ENCODE data around the gene CALML3. TPM values are rescaled to one million over a fixed set of nuclear protein-coding genes. Genes with fewer than 3 reads are reported as not detected.

CALML3 gene
- total and polyA plus RNA-seq, 10 of the 15 experiments (the other 5 are each of a cell fraction or from before 2014, with no cell fraction given), result not detected

- TF ChIP-seq, protein P1, sequence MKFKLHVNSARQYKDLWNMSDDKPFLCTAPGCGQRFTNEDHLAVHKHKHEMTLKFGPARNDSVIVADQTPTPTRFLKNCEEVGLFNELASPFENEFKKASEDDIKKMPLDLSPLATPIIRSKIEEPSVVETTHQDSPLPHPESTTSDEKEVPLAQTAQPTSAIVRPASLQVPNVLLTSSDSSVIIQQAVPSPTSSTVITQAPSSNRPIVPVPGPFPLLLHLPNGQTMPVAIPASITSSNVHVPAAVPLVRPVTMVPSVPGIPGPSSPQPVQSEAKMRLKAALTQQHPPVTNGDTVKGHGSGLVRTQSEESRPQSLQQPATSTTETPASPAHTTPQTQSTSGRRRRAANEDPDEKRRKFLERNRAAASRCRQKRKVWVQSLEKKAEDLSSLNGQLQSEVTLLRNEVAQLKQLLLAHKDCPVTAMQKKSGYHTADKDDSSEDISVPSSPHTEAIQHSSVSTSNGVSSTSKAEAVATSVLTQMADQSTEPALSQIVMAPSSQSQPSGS (IDR thresholded peaks at IDR 0.05; ENCODE audit: low read length), result no peak
- TF ChIP-seq PAX5 (IDR thresholded peaks at IDR 0.05; ENCODE audit: borderline replicate concordance, low read depth, low read length), result no peak
- TF ChIP-seq, protein P2, sequence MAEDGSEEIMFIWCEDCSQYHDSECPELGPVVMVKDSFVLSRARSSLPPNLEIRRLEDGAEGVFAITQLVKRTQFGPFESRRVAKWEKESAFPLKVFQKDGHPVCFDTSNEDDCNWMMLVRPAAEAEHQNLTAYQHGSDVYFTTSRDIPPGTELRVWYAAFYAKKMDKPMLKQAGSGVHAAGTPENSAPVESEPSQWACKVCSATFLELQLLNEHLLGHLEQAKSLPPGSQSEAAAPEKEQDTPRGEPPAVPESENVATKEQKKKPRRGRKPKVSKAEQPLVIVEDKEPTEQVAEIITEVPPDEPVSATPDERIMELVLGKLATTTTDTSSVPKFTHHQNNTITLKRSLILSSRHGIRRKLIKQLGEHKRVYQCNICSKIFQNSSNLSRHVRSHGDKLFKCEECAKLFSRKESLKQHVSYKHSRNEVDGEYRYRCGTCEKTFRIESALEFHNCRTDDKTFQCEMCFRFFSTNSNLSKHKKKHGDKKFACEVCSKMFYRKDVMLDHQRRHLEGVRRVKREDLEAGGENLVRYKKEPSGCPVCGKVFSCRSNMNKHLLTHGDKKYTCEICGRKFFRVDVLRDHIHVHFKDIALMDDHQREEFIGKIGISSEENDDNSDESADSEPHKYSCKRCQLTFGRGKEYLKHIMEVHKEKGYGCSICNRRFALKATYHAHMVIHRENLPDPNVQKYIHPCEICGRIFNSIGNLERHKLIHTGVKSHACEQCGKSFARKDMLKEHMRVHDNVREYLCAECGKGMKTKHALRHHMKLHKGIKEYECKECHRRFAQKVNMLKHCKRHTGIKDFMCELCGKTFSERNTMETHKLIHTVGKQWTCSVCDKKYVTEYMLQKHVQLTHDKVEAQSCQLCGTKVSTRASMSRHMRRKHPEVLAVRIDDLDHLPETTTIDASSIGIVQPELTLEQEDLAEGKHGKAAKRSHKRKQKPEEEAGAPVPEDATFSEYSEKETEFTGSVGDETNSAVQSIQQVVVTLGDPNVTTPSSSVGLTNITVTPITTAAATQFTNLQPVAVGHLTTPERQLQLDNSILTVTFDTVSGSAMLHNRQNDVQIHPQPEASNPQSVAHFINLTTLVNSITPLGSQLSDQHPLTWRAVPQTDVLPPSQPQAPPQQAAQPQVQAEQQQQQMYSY (CRISPR knock-in tag; IDR thresholded peaks at IDR 0.05), result no peak
Observed at GRCh38 chr10:5550250-5550545, 25.4 kb downstream of the CALML3 start (continued).

DNA sequence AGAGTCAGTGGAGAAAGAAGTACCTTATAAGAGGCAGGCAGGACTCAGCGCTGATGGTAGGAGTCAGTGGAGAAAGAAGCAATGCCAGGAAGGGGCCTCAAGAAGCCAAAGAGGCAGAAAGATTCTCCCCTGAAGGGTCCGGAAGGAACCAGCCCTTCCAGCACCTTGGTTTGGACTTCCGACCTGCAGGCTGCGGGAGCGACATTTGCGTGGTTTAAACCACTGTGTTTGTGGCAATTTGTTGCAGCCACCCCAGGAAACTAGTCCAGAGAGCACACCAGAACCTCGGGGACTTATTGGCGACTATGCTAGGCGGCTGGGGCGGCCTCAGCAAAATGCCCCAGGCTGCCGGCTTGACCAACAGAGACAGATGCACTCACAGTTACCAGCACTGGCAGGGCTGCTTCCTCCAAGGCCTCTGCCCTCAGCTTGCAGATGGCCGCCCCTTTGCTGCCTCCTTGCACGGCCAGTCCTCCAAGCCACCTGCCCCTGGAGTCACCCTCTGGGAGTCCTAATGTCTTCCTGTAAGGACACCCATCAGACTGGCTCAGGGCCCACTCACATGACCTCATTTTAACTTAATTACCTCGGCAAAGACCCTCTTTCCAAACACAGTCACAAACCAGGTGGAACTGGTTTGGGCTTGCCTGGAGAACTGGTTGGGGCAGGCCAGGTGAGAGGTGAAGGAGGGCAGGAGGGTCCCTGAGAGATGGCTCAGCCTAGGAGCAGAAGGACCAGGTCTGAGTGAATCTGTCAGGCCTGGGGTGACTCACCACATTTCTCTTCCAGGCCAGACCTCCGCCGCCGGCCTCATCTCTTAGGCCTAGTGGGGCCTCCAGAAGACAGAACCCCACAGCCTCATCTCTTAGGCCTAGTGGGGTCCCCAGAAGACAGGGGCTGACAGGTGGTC lies 26.1 kb downstream of the CALML3 start:
- Histone ChIP-seq H3K9me3 (replicated peaks; ENCODE audit: control insufficient read depth, insufficient read depth, low read length) (no peaks in the 10 kb centered on the region; the same call in 2 of the 3 replicates), H4K20me1 (ENCODE audit: control insufficient read depth, insufficient read depth) (no peaks in the 10 kb centered on the region), H3K36me3 (ENCODE audit: control insufficient read depth in 2 of 2, insufficient read depth in 2 of 2, low read length in 1 of 2) (no peaks in the 10 kb centered on the region), H3K27me3 (replicated peaks in 1 of 2; ENCODE audit: control insufficient read depth in 2 of 2, insufficient read depth in 2 of 2, low read length in 1 of 2) (peaks cover 2 to 6% of the 10 kb centered on the region in 2 experiments; a peak in 2 of 4 replicates), H2AFZ (ENCODE audit: control insufficient read depth, low read depth, low read length) (no peak overlapping the region), H3K4me3 (no peak overlapping the region), H3K9ac (ENCODE audit: control insufficient read depth, insufficient read depth, low read length) (no peak overlapping the region), H3K27ac (ENCODE audit: control insufficient read depth, insufficient read depth) (no peak overlapping the region), H3K79me2 (ENCODE audit: control insufficient read depth, insufficient read depth, low read length) (no peaks in the 10 kb centered on the region), H3K4me1 (ENCODE audit: control insufficient read depth, insufficient read depth, low read length) (peaks cover 13% of the 10 kb centered on the region), H3K4me2 (ENCODE audit: control insufficient read depth, insufficient read depth) (no peak overlapping the region)
- no peak for DNase-seq (ENCODE audit: low read depth, low spot score)
- CTCF ChIA-PET, result no interaction called here
- no TSS peak for BruUV-seq (replicated peaks)
- ATAC-seq, result no peak
- RAD21 ChIA-PET (ENCODE audit: unreplicated experiment), result interaction anchor here (1.4 kb wide), 2 partner anchors 72 to 107 kb away, joined by 5 to 6 read pairs; no protein-coding TSS in a partner anchor
- SMC1A ChIA-PET (ENCODE audit: uncharacterized antibody, unreplicated experiment), result no interaction called here
- POLR2A ChIA-PET, result no interaction called here
- 58% methylated on average over 17 of the region's 17 CpGs for WGBS (ENCODE audit: insufficient coverage, insufficient replicate concordance, low lambda C conversion rate, missing lambda C conversion rate)
- FAIRE-seq, result no peak
- in situ Hi-C loops (cut with MboI) (no loop called here), intact Hi-C loops (cut with micrococcal nuclease; ENCODE audit: unreplicated experiment) (no loop called here)
- TF ChIP-seq NFXL1 (IDR thresholded peaks at IDR 0.05; ENCODE audit: borderline replicate concordance), result no peak
- TF ChIP-seq CHD2 (IDR thresholded peaks at IDR 0.05; ENCODE audit: borderline replicate concordance, low read depth, low read length), result no peak
- no peak for TF ChIP-seq SIX5 (IDR thresholded peaks at IDR 0.05; ENCODE audit: low read depth, low read length, severe bottlenecking)
- no peak for TF ChIP-seq EZH2 (IDR thresholded peaks at IDR 0.05; ENCODE audit: borderline replicate concordance, control insufficient read depth, low read depth, low read length)
- no peak for TF ChIP-seq REST (IDR thresholded peaks at IDR 0.05; ENCODE audit: low read depth, low read length)
- TF ChIP-seq SUPT20H (IDR thresholded peaks at IDR 0.05; ENCODE audit: borderline replicate concordance, control insufficient read depth, low read depth, low read length), result no peak
- no peak for TF ChIP-seq YBX1 (IDR thresholded peaks at IDR 0.05)
- TF ChIP-seq MXI1 (IDR thresholded peaks at IDR 0.05; ENCODE audit: low read depth, low read length), result no peak
- TF ChIP-seq TCF7 (IDR thresholded peaks at IDR 0.05; ENCODE audit: borderline replicate concordance), result no peak
- TF ChIP-seq CBX5 (IDR thresholded peaks at IDR 0.05; ENCODE audit: low read depth), result no peak

Data from GM12878 (cell line).